Suprapubic skin (tissue), 4 donors: ENCODE data around the gene HLCS.

Experiments used
- CTCF ChIP-seq, 2 donors: fragments of 200-600 bp in 1 of 2; fragments of 450-650 bp in 1 of 2; sonication (generic) in 1 of 2; IDR thresholded peaks; one replicate each; pipeline ENCODE4 v1.5.1; 2016 to 2019; ENCODE audit warnings: antibody characterized with exemption in 2 of 2, mild to moderate bottlenecking in 1 of 2, moderate library complexity in 1 of 2
- POLR2A ChIP-seq, 2 donors: fragments of 450-650 bp; IDR thresholded peaks; one replicate each; pipeline ENCODE4 v1.6.1; 2017; ENCODE audit warnings: antibody characterized with exemption in 2 of 2, mild to moderate bottlenecking in 2 of 2, moderate library complexity in 2 of 2
- POLR2AphosphoS5 ChIP-seq, 3 donors: sonication (generic); formaldehyde crosslinking; IDR thresholded peaks; one replicate each; pipeline ENCODE4 v1.6.1; 2017; ENCODE audit warnings: antibody characterized with exemption in 3 of 3

DNA sequence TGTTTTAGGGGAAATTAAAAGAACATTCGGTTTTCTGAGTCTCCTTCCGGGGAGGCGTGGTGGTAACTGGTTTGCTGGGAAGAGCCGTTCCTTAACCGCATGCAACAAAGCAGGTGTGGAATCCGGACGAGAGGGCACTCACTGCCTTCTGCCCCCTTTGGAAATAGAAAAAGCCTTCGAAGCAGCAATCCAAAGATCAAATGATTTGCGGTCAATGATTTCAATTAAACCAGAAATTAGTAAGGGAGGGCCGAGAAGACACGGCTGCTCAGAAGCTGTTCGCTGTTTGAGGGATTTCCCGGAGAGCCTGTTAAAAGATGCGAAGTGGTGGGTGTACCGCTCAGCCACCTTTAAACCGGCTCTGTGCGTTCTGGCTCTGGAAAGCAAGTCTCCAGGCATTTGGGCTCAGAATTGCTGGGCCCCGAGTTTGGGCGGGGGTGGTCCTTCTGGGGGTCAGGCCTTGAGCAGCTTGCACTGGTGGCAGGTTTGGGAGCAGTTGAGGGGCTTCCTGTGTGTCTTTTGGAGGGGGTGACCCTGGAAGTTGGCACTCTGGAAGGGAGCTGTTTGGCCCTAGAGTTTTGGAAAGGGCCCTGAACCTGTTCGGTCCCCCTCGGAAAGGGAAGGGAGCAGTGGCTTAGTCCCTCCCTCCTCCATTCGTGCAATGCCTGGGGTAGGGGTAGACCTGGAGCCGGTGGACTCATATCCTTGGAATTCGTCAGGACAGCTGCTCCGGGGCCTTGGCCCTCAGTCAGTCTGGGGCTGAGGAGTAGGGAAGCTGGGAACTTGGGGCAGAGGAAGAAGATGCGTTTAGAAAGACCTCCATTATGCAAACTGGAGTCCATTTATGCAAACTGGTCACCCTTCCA is 264.5 kb downstream of the HLCS start:
- no peak for TF ChIP-seq CTCF (IDR thresholded peaks at IDR 0.05)
- no peak for TF ChIP-seq POLR2AphosphoS5 (IDR thresholded peaks at IDR 0.05)
- no peak for TF ChIP-seq POLR2A (IDR thresholded peaks at IDR 0.05)
